ENCODE data around the gene PRX. TPM values are rescaled to one million over a fixed set of nuclear protein-coding genes. Genes with fewer than 3 reads are reported as not detected.
A peak's percentile ranks its signal among the peaks of the same experiment; 100 is the strongest.

The PRX gene
- total RNA-seq, 3 donors from 2014 or later, result 1.1 to 6.8 (median 1.7) TPM

GRCh38 chr19:40383668-40384248 lies 29.4 kb downstream of the PRX start:
- ATAC-seq (no peak), DNase-seq (no peak)
- TF ChIP-seq, protein P1, sequence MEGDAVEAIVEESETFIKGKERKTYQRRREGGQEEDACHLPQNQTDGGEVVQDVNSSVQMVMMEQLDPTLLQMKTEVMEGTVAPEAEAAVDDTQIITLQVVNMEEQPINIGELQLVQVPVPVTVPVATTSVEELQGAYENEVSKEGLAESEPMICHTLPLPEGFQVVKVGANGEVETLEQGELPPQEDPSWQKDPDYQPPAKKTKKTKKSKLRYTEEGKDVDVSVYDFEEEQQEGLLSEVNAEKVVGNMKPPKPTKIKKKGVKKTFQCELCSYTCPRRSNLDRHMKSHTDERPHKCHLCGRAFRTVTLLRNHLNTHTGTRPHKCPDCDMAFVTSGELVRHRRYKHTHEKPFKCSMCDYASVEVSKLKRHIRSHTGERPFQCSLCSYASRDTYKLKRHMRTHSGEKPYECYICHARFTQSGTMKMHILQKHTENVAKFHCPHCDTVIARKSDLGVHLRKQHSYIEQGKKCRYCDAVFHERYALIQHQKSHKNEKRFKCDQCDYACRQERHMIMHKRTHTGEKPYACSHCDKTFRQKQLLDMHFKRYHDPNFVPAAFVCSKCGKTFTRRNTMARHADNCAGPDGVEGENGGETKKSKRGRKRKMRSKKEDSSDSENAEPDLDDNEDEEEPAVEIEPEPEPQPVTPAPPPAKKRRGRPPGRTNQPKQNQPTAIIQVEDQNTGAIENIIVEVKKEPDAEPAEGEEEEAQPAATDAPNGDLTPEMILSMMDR (IDR thresholded peaks at IDR 0.05), result no peak
- no peaks in the 10 kb centered on the region for H3K36me3 ChIP-seq (ENCODE audit: low read depth)
- H3K9me3 ChIP-seq, result no peaks in the 10 kb centered on the region
- intact Hi-C loops (cut with DNase I, micrococcal nuclease), result no loop called here
- H3K4me1 ChIP-seq (ENCODE audit: low read depth), result no peaks in the 10 kb centered on the region
- no peak overlapping the region for H3K4me3 ChIP-seq

- ATAC-seq, result no peak
- H3K4me1 ChIP-seq (ENCODE audit: low read depth), result no peaks in the 10 kb centered on the region
- TF ChIP-seq, protein P1 (IDR thresholded peaks at IDR 0.05), result no peak
Measured at GRCh38 chr19:40381321-40381720, 31.9 kb downstream of the PRX start.

DNA sequence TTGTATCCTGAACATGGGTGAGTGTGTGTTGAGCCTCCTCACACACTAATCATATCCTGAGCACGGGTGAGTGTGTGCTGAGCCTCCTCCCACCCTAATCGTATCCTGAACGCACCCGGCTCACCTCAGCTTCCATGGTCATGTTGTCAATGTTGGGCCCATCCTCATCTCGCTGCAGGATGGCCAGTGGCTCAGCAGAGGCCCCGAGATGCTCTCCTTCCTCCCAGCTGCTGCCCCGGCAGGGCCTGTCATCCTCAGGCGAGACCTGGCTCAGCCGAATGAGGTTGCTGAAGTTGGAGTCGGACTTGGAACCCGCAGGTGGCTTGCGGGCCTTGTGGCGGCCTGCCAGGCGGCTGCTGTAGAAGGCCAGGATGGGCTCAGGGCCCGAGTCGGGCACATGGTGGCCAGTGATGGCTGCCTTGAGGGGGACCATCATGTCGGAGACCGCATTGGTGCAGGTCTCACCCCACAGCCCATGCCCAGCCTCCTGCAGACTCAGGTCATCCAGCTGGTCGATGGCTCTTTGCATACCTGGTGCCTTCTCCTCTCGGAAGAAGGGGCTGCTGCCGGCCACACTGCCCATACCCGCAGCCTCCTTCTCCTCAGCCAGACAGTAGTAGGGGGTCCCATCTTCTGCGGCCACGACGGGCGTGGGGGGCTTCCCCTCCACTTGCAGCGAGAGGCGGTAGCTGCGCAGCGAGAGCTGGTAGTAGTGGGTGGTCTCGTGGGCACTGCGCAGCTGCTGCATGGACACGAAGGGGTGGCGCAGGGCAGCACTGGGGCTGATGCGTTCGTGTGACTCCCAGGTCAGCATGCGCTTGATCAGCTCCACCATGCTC lies 32.8 kb downstream of the PRX start:
- no peak for DNase-seq
- no peaks in the 10 kb centered on the region for H3K36me3 ChIP-seq (ENCODE audit: low read depth)
- no peaks in the 10 kb centered on the region for H3K4me1 ChIP-seq (ENCODE audit: low read depth)
- H3K4me3 ChIP-seq, result no peak overlapping the region
- intact Hi-C loops (cut with DNase I, micrococcal nuclease), result no loop called here
- ATAC-seq, result no peak
- TF ChIP-seq, protein P1 (IDR thresholded peaks at IDR 0.05), result no peak
- H3K9me3 ChIP-seq, result no peaks in the 10 kb centered on the region

More at GRCh38 chr19:40381321-40381720, 31.9 kb downstream of the PRX start:
- no peaks in the 10 kb centered on the region for H3K9me3 ChIP-seq
- no peaks in the 10 kb centered on the region for H3K36me3 ChIP-seq (ENCODE audit: low read depth)
- no peak for DNase-seq
- intact Hi-C loops (cut with DNase I, micrococcal nuclease), result no loop called here
- H3K4me3 ChIP-seq, result no peak overlapping the region

DNA sequence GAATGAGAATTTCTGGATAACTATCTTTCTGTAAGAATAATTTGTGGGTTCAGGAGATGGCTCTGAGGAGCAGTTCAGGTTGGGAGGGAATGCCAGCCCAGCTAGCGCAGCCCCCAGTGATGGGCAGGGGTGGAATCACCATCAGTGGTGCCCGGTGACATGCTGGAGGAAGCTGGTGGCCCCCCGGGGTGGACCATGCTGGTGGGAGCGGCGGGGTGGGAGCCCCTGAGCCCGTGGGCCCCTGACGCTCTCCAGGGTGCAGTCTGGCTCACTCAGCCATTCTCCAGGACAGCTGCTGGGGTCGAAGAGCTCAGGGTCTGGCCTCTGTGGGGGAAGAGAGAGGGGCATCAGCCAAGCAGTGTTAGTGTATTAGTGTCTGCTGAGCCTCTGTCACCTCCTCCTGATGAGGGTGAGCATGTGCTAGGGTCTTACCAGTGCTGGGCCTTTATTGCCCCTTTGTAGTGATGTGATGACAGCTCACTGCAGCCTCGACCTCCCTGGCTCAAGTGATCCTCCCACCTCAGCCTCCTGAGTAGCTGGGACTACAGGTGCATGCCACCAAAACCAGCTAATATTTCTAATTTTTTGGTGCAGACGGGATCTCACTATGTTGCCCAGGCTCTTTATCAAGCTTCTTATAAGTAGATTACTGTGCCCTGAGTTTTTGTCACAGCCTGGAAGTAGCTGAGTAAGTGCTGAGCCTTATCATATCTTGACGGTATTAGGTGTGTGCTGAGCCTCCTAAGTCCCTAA lies 33.6 kb downstream of the PRX start:
- ATAC-seq (peak; percentile 13), DNase-seq (no peak)
- intact Hi-C loops (cut with DNase I, micrococcal nuclease), result no loop called here
- Histone ChIP-seq H3K4me1 (ENCODE audit: low read depth) (no peaks in the 10 kb centered on the region), H3K4me3 (no peak overlapping the region), H3K9me3 (no peaks in the 10 kb centered on the region), H3K36me3 (ENCODE audit: low read depth) (no peaks in the 10 kb centered on the region)
- TF ChIP-seq, protein P1 (IDR thresholded peaks at IDR 0.05), result no peak

- intact Hi-C loops (cut with DNase I, micrococcal nuclease), result no loop called here
- TF ChIP-seq, protein P1 (IDR thresholded peaks at IDR 0.05), result no peak
- Histone ChIP-seq H3K9me3 (no peaks in the 10 kb centered on the region), H3K4me1 (ENCODE audit: low read depth) (no peaks in the 10 kb centered on the region), H3K36me3 (ENCODE audit: low read depth) (no peaks in the 10 kb centered on the region), H3K4me3 (no peak overlapping the region)
- DNase-seq (no peak), ATAC-seq (no peak)
Measured at GRCh38 chr19:40378509-40378908, 34.7 kb downstream of the PRX start.

All from mucosa of descending colon (tissue), 3 donors.